Keratinocyte (primary cell): ENCODE results near the gene ANKRD55. TPM values are rescaled to one million over a fixed set of nuclear protein-coding genes. Genes with fewer than 3 reads are reported as not detected.

Experiments used
- DNase-seq: peaks from one replicate; pipeline ENCODE4 v3.0.0-alpha.2; 2011; ENCODE audit warnings: low read depth, missing footprints, low spot score
- FAIRE-seq: peaks from 2 replicates; lab custom pipeline; 2011; peaks lifted over from hg19 to GRCh38; lab: Jason Lieb, UNC
- H2AFZ ChIP-seq: 2 replicates; pipeline ENCODE4 v1.6.0; 2012; ENCODE audit warnings: low read length, control low read depth, inconsistent platforms; ENCODE audit not compliant: control insufficient read depth
- H3K27ac ChIP-seq: 2 replicates; pipeline ENCODE4 v1.5.1; 2011; ENCODE audit warnings: low read length; ENCODE audit not compliant: control insufficient read depth, insufficient read depth
- H3K27me3 ChIP-seq: 3 replicates; pipeline ENCODE4 v1.6.0; 2011; ENCODE audit warnings: low read length; ENCODE audit not compliant: control insufficient read depth, insufficient read depth; ENCODE audit errors: extremely low read depth
- H3K36me3 ChIP-seq, 2 experiments: 2 replicates in 1 of 2; 3 replicates in 1 of 2; pipeline ENCODE4 v1.5.1; 2011; ENCODE audit warnings: low read length in 2 of 2, mild to moderate bottlenecking in 1 of 2; ENCODE audit not compliant: control insufficient read depth in 2 of 2, insufficient read depth in 2 of 2; ENCODE audit errors: extremely low read depth in 1 of 2
- H3K4me1 ChIP-seq: 3 replicates; pipeline ENCODE4 v1.5.1; 2011; ENCODE audit warnings: low read length; ENCODE audit not compliant: control insufficient read depth, insufficient read depth; ENCODE audit errors: extremely low read depth
- H3K4me2 ChIP-seq: 3 replicates; pipeline ENCODE4 v1.6.0; 2011; ENCODE audit warnings: low read depth, low read length; ENCODE audit not compliant: control insufficient read depth, insufficient read depth; ENCODE audit errors: extremely low read depth
- H3K4me3 ChIP-seq, 3 experiments: fragments of 200-600 bp in 1 of 3; sonication (generic) in 1 of 3; 2 replicates in 2 of 3; 3 replicates in 1 of 3; pipeline ENCODE4 v1.5.1; 2011 to 2016; ENCODE audit warnings: low read length in 3 of 3, mild to moderate bottlenecking in 3 of 3, control low read depth in 2 of 3, inconsistent platforms in 1 of 3, low read depth in 1 of 3, mixed read lengths in 1 of 3, mixed run types in 1 of 3, moderate library complexity in 1 of 3; ENCODE audit not compliant: control insufficient read depth in 2 of 3, insufficient read depth in 2 of 3; ENCODE audit errors: extremely low read depth in 1 of 3
- H3K79me2 ChIP-seq: 2 replicates; pipeline ENCODE4 v1.6.0; 2012; ENCODE audit warnings: low read length; ENCODE audit not compliant: control insufficient read depth, insufficient read depth
- H3K9ac ChIP-seq: 3 replicates; pipeline ENCODE4 v1.6.0; 2011; ENCODE audit warnings: low read length; ENCODE audit not compliant: control insufficient read depth, insufficient read depth; ENCODE audit errors: extremely low read depth
- H3K9me1 ChIP-seq: 3 replicates; pipeline ENCODE4 v1.6.0; 2011; ENCODE audit warnings: low read length; ENCODE audit not compliant: control insufficient read depth, insufficient read depth; ENCODE audit errors: extremely low read depth
- H3K9me3 ChIP-seq: 2 replicates; pipeline ENCODE4 v1.5.1; 2012; ENCODE audit warnings: low read depth, low read length; ENCODE audit not compliant: control insufficient read depth
- H4K20me1 ChIP-seq: 3 replicates; pipeline ENCODE4 v1.6.0; 2011; ENCODE audit warnings: low read length; ENCODE audit not compliant: control insufficient read depth, insufficient read depth; ENCODE audit errors: extremely low read depth
- CTCF ChIP-seq, 3 experiments: IDR thresholded peaks in 1 of 3; conservative IDR thresholded peaks in 1 of 3; optimal IDR thresholded peaks in 1 of 3; 2 replicates in 2 of 3; 3 replicates in 1 of 3; pipeline versions ENCODE3 to v1.5.1; 2011; ENCODE audit warnings: low read length in 3 of 3, mild to moderate bottlenecking in 3 of 3, moderate library complexity in 2 of 3, control low read depth in 1 of 3, inconsistent platforms in 1 of 3; ENCODE audit not compliant: insufficient read depth in 2 of 3; ENCODE audit errors: extremely low read depth in 1 of 3
- EZH2 ChIP-seq: IDR thresholded peaks from one replicate; pipeline ENCODE4 v1.6.1; 2012; ENCODE audit warnings: inconsistent platforms, mild to moderate bottlenecking, low read length, moderate library complexity
- dilution Hi-C: fragments of 300-500 bp; cut with MboI; formaldehyde crosslinking; loops from one replicate; pipeline ENCODE4 v1.7.0; 2020; ENCODE audit warnings: low sequenced_read_pairs; ENCODE audit not compliant: extremely low pct_ligation_motif_present
- polyA plus RNA-seq, 5 experiments: library from polyadenylated mRNA; depleted of rRNA in 3 of 5; stranded (reverse) in 3 of 5; stranded (forward) in 1 of 5; unstranded in 1 of 5; fragments of >200 nt; gene quantifications; 1 replicate in 1 of 5; 2 replicates in 3 of 5; 3 replicates in 1 of 5; pipeline versions ENCODE4 v1.2.1 to v1.2.3, GENCODE V29; 2011 to 2012; ENCODE audit warnings: missing spikeins in 2 of 5, low read depth in 1 of 5, low replicate concordance in 1 of 5

ANKRD55 gene
- polyA plus RNA-seq, 1 donor (not counting 4 experiments of a cell fraction or from before 2014, with no cell fraction given), result not detected

GRCh38 chr5:56070851-56071465 lies 162.2 kb downstream of the ANKRD55 start:
- dilution Hi-C loops, result no loop called here
- Histone ChIP-seq H3K9me1 (no peaks in the 10 kb centered on the region), H3K4me2 (no peak overlapping the region), H2AFZ (no peak overlapping the region), H3K79me2 (no peaks in the 10 kb centered on the region), H3K9ac (no peak overlapping the region), H3K27ac (no peak overlapping the region), H3K4me1 (no peaks in the 10 kb centered on the region), H4K20me1 (no peaks in the 10 kb centered on the region), H3K27me3 (no peaks in the 10 kb centered on the region), H3K9me3 (no peaks in the 10 kb centered on the region), H3K36me3 (no peaks in the 10 kb centered on the region), H3K4me3 (no peak overlapping the region)
- FAIRE-seq (no peak), DNase-seq (no peak)
- TF ChIP-seq CTCF (optimal IDR thresholded peaks at IDR 0.05 in 1 of 3, IDR thresholded peaks at IDR 0.05 in 1 of 3, conservative IDR thresholded peaks at IDR 0.05 in 1 of 3; ENCODE audit: extremely low read depth in 1 of 3, insufficient read depth in 2 of 3, low read length in 3 of 3) (no peak), EZH2 (no peak)

- no peaks in the 10 kb centered on the region for H3K9me3 ChIP-seq
- H3K4me2 ChIP-seq, result no peak overlapping the region
- H3K27me3 ChIP-seq, result no peaks in the 10 kb centered on the region
- H4K20me1 ChIP-seq, result no peaks in the 10 kb centered on the region
- H2AFZ ChIP-seq, result no peak overlapping the region
- no peaks in the 10 kb centered on the region for H3K36me3 ChIP-seq
- dilution Hi-C loops, result no loop called here
- no peaks in the 10 kb centered on the region for H3K79me2 ChIP-seq
- no peak for TF ChIP-seq CTCF (optimal IDR thresholded peaks at IDR 0.05 in 1 of 3, IDR thresholded peaks at IDR 0.05 in 1 of 3, conservative IDR thresholded peaks at IDR 0.05 in 1 of 3; ENCODE audit: extremely low read depth in 1 of 3, insufficient read depth in 2 of 3, low read length in 3 of 3)
- no peak for TF ChIP-seq EZH2
- H3K9me1 ChIP-seq, result no peaks in the 10 kb centered on the region
- H3K4me1 ChIP-seq, result no peaks in the 10 kb centered on the region
- no peak for FAIRE-seq
- no peak overlapping the region for H3K9ac ChIP-seq
- H3K4me3 ChIP-seq, result no peak overlapping the region
- no peak for DNase-seq
- H3K27ac ChIP-seq, result no peak overlapping the region
These were observed 163.4 kb downstream of the ANKRD55 start for GRCh38 chr5:56069652-56070226.
